Lung (tissue), 12 donors: ENCODE data around the gene FOXC2. TPM values are rescaled to one million over a fixed set of nuclear protein-coding genes. Genes with fewer than 3 reads are reported as not detected.

Experiments
- ATAC-seq: fragments of 200-7000 bp; cut with Tn5 transposase; one replicate; pipeline ENCODE4 v1.9.1; 2020; ENCODE audit warnings: moderate number of reproducible peaks; ENCODE audit not compliant: insufficient read depth, low FRiP score
- DNase-seq, 3 donors: peaks; one replicate each; pipeline ENCODE4 v3.0.0-alpha.2; 2013 to 2017
- H3K27ac ChIP-seq, 2 donors: one replicate each; pipeline ENCODE4 v1.5.1; 2013; ENCODE audit warnings: mild to moderate bottlenecking in 2 of 2, moderate library complexity in 2 of 2, control low read depth in 1 of 2, inconsistent platforms in 1 of 2, low read depth in 1 of 2, low read length in 1 of 2
- H3K27me3 ChIP-seq, 3 donors: one replicate each; pipeline ENCODE4 v1.5.1; 2013; ENCODE audit warnings: low read length in 2 of 3; ENCODE audit not compliant: control insufficient read depth in 3 of 3, insufficient read depth in 3 of 3
- H3K36me3 ChIP-seq, 4 donors: one replicate each; pipeline ENCODE4 v1.5.1; 2013; ENCODE audit warnings: low read length in 4 of 4, mild to moderate bottlenecking in 1 of 4, moderate library complexity in 1 of 4; ENCODE audit not compliant: control insufficient read depth in 4 of 4, insufficient read depth in 4 of 4
- H3K4me1 ChIP-seq, 5 donors: one replicate each; pipeline ENCODE4 v1.5.1; 2013; ENCODE audit warnings: low read length in 5 of 5, mild to moderate bottlenecking in 2 of 5, moderate library complexity in 1 of 5; ENCODE audit not compliant: control insufficient read depth in 5 of 5, insufficient read depth in 5 of 5
- H3K4me3 ChIP-seq: one replicate; pipeline ENCODE4 v1.5.1; 2013; ENCODE audit warnings: mild to moderate bottlenecking, control low read depth, moderate library complexity
- H3K9ac ChIP-seq, 2 donors: one replicate each; pipeline ENCODE4 v1.5.1; 2013; ENCODE audit warnings: low read length in 2 of 2, control low read depth in 1 of 2; ENCODE audit not compliant: insufficient read depth in 1 of 2
- H3K9me3 ChIP-seq, 4 donors: one replicate each; pipeline ENCODE4 v1.5.1; 2013; ENCODE audit warnings: low read length in 3 of 4, mild to moderate bottlenecking in 1 of 4, moderate library complexity in 1 of 4; ENCODE audit not compliant: control insufficient read depth in 4 of 4, insufficient read depth in 3 of 4
- WGBS, 2 donors: extraction: QIAGEN DNeasy Blood & Tissue Kit; methylation state at CpG; one replicate each; pipeline ENCODE4 v1.1.7; 2013; 5-methylcytosine and 5-hydroxymethylcytosine counted together
- polyA plus RNA-seq, 2 donors: library from polyadenylated mRNA; stranded (reverse); fragments of 200-250 nt; gene quantifications; one replicate each; pipeline ENCODE4 v1.2.1, GENCODE V29; 2013
- total RNA-seq, 2 donors: library from RNA; depleted of rRNA in 1 of 2; stranded (reverse); fragments of >200 nt in 1 of 2; gene quantifications; one replicate each; pipeline ENCODE4 v1.2.1, GENCODE V29; 2014 to 2021
- TF ChIP-seq, protein P1 (sequence below): IDR thresholded peaks from 2 replicates; pipeline ENCODE4 v1.5.1; 2012; ENCODE audit warnings: mild to moderate bottlenecking; ENCODE audit errors: control extremely low read depth, extremely low read depth
- donor health status: control.
- donor health status: control.
- donor health status: Bipolar disorder and iron deficiency.
- donor health status: healthy.
- donor health status: DM: yes; HTN: yes; CAD: no.

Gene FOXC2
- total and polyA plus RNA-seq, 4 donors = 0.37 to 2.7 (median 0.63) TPM

DNA sequence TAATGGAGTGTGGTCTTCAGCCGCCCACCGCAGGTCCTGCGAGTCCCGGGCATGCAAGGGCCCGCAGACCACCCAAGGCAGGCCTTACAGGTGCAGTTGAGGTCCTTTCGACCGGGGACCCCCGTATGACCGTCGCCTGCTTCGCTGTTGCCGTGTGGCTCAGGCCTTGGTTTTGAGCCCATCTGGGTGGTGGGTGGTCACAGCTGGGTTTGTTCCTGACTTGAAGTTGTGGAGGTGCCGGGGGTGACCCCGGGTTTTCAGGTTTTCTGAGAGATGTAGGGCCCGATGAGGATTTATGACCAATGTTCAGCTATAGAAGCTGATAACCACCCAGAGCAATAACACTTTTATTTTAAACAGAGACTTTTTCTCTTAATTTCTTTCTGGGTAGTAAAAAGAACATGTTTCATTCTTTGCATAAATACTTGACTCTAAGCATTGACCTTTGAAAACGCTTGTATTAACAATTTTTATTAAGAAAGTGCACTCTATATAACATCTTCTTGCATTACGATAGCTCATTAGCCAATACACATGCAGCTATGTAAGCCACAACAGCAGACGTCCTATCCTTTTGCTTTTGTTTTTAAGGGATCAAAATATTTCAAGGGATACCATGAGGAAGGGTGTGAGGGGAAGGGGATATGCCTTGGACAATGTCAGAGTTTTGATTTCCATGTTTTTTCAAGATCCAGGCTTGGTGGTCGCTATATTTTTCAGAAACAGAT lies 13.6 kb downstream of the FOXC2 start:
- ATAC-seq (no peak), DNase-seq (no peak)
- H3K9ac ChIP-seq = no peak overlapping the region
- no peaks in the 10 kb centered on the region for H3K36me3 ChIP-seq
- TF ChIP-seq, protein P1, sequence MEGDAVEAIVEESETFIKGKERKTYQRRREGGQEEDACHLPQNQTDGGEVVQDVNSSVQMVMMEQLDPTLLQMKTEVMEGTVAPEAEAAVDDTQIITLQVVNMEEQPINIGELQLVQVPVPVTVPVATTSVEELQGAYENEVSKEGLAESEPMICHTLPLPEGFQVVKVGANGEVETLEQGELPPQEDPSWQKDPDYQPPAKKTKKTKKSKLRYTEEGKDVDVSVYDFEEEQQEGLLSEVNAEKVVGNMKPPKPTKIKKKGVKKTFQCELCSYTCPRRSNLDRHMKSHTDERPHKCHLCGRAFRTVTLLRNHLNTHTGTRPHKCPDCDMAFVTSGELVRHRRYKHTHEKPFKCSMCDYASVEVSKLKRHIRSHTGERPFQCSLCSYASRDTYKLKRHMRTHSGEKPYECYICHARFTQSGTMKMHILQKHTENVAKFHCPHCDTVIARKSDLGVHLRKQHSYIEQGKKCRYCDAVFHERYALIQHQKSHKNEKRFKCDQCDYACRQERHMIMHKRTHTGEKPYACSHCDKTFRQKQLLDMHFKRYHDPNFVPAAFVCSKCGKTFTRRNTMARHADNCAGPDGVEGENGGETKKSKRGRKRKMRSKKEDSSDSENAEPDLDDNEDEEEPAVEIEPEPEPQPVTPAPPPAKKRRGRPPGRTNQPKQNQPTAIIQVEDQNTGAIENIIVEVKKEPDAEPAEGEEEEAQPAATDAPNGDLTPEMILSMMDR = no peak
- WGBS, 2 donors = 64 to 75% methylated on average over 19 of the region's 19 CpGs
- H3K4me3 ChIP-seq = no peak overlapping the region
- peaks cover 10 to 49% (median 19%) of the 10 kb centered on the region in 3 donors for H3K27me3 ChIP-seq
- H3K4me1 ChIP-seq = peaks cover 0 to 56% (median 13%) of the 10 kb centered on the region in 5 donors
- no peaks in the 10 kb centered on the region for H3K9me3 ChIP-seq
- H3K27ac ChIP-seq = no peak overlapping the region

DNA sequence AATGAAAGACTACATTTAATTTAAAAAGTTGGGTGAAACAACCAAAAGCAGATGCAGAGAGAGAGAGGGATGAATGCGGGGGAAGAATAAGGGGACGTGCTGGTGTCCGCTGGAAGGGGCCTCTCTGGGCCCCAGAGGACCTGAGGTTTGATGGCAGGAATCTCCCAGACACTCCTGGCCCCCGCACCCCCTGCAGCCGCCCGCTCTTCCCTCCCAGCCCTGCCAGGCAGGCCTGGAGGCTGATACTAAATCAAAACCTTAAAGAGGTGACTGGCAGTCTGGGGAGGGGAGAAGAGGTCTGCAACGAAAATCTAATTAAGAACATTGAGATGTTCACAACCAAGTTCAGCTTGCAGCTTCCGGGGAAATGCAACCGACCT lies 14.2 kb downstream of the FOXC2 start:
- WGBS, 2 donors = 86 to 95% methylated on average over 9 of the region's 9 CpGs
- Histone ChIP-seq H3K27me3 (peaks cover 10 to 49% (median 16%) of the 10 kb centered on the region in 3 donors), H3K9me3 (no peaks in the 10 kb centered on the region), H3K4me1 (peaks cover 0 to 50% (median 13%) of the 10 kb centered on the region in 5 donors), H3K27ac (no peak overlapping the region), H3K9ac (no peak overlapping the region), H3K36me3 (no peaks in the 10 kb centered on the region), H3K4me3 (no peak overlapping the region)
- TF ChIP-seq, protein P1 = no peak
- ATAC-seq (no peak), DNase-seq (no peak)

DNA sequence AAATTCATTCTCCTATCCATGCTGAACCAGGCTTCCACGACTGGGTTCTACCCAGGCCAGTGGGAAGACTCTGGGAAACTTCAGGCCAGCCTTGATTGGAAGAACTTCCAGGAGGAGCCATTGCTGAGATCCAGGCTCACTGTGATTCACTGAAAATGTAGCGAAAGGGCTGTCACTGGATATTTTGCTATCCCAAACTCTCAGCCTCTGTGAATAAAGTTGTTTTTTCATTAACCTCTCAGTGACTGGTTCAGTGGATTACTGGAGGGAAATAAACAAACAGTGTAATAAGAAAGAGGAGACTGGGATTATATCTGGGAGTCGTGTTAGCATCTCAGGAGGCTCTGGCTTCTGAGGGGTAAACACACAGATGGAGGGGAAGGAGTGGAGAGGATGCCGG lies 14.8 kb downstream of the FOXC2 start:
- Histone ChIP-seq H3K36me3 (no peaks in the 10 kb centered on the region), H3K27ac (no peak overlapping the region), H3K4me1 (peaks cover 0 to 45% (median 12%) of the 10 kb centered on the region in 5 donors), H3K27me3 (peaks cover 10 to 46% (median 16%) of the 10 kb centered on the region in 3 donors), H3K4me3 (no peak overlapping the region), H3K9ac (no peak overlapping the region), H3K9me3 (no peaks in the 10 kb centered on the region)
- TF ChIP-seq, protein P1 = no peak
- 74 to 86% methylated on average over 4 of the region's 4 CpGs for WGBS, 2 donors
- DNase-seq (no peak), ATAC-seq (no peak)
